H9 (cell line): ENCODE data around the gene MBD2. TPM values are rescaled to one million over a fixed set of nuclear protein-coding genes. Genes with fewer than 3 reads are reported as not detected.

Experiments used
- DNase-seq: peaks from one replicate; pipeline ENCODE4 v3.0.0-alpha.2; 2017
- H2AFZ ChIP-seq: one replicate; pipeline ENCODE4 v1.6.1; 2013; ENCODE audit warnings: mild to moderate bottlenecking, low read length, control low read depth, moderate library complexity
- H2AK5ac ChIP-seq: 2 replicates; pipeline ENCODE4 v1.6.1; 2013; ENCODE audit warnings: low read length, control low read depth, mixed read lengths; ENCODE audit not compliant: insufficient read length
- H2BK120ac ChIP-seq: one replicate; pipeline ENCODE4 v1.6.1; 2013; ENCODE audit warnings: low read depth, mild to moderate bottlenecking, low read length, control low read depth, inconsistent platforms; ENCODE audit not compliant: poor library complexity, severe bottlenecking
- H2BK12ac ChIP-seq: 2 replicates; pipeline ENCODE4 v1.6.1; 2013; ENCODE audit warnings: low read length, control low read depth, mixed read lengths, low read depth; ENCODE audit not compliant: insufficient read length
- H2BK15ac ChIP-seq: 2 replicates; pipeline ENCODE4 v1.6.1; 2013; ENCODE audit warnings: low read depth, low read length, control low read depth
- H2BK20ac ChIP-seq: one replicate; pipeline ENCODE4 v1.6.1; 2013; ENCODE audit warnings: low read depth, mild to moderate bottlenecking, low read length, control low read depth, inconsistent platforms; ENCODE audit not compliant: poor library complexity, severe bottlenecking
- H2BK5ac ChIP-seq: 2 replicates; pipeline ENCODE4 v1.6.1; 2013; ENCODE audit warnings: low read length, control low read depth, mixed read lengths; ENCODE audit not compliant: insufficient read length
- H3K14ac ChIP-seq: 2 replicates; pipeline ENCODE4 v1.6.1; 2013; ENCODE audit warnings: low read length, control low read depth; ENCODE audit not compliant: insufficient read depth
- H3K18ac ChIP-seq: 2 replicates; pipeline ENCODE4 v1.6.1; 2013; ENCODE audit warnings: low read depth, mild to moderate bottlenecking, mixed read lengths, low read length, control low read depth; ENCODE audit not compliant: insufficient read length
- H3K23ac ChIP-seq: 2 replicates; pipeline ENCODE4 v1.6.1; 2013; ENCODE audit warnings: low read length, control low read depth, mixed read lengths, low read depth; ENCODE audit not compliant: insufficient read length
- H3K23me2 ChIP-seq: 2 replicates; pipeline ENCODE4 v1.6.1; 2013; ENCODE audit warnings: low read depth, mild to moderate bottlenecking, mixed read lengths, low read length, control low read depth; ENCODE audit not compliant: insufficient read length, poor library complexity, severe bottlenecking
- H3K27ac ChIP-seq: 2 replicates; pipeline ENCODE4 v1.5.1; 2013; ENCODE audit warnings: low read length, control low read depth, mixed read lengths, low read depth; ENCODE audit not compliant: insufficient read length
- H3K27me3 ChIP-seq: 2 replicates; pipeline ENCODE4 v1.6.1; 2013; ENCODE audit warnings: low read length, control low read depth, inconsistent platforms; ENCODE audit not compliant: insufficient read depth
- H3K4ac ChIP-seq: 2 replicates; pipeline ENCODE4 v1.6.1; 2013; ENCODE audit warnings: low read depth, mild to moderate bottlenecking, control low read depth, inconsistent platforms, low read length, moderate library complexity
- H3K4me1 ChIP-seq: 2 replicates; pipeline ENCODE4 v1.6.1; 2013; ENCODE audit warnings: low read length, control low read depth, inconsistent platforms; ENCODE audit not compliant: insufficient read depth
- H3K4me2 ChIP-seq: 2 replicates; pipeline ENCODE4 v1.6.1; 2013; ENCODE audit warnings: low read length, control low read depth, mixed read lengths; ENCODE audit not compliant: insufficient read length, insufficient read depth
- H3K56ac ChIP-seq: 2 replicates; pipeline ENCODE4 v1.6.1; 2013; ENCODE audit warnings: low read depth, mild to moderate bottlenecking, mixed read lengths, low read length, control low read depth; ENCODE audit not compliant: insufficient read length
- H3K79me1 ChIP-seq: 2 replicates; pipeline ENCODE4 v1.6.1; 2013; ENCODE audit warnings: low read depth, mild to moderate bottlenecking, moderate library complexity, low read length, control low read depth, inconsistent platforms; ENCODE audit not compliant: insufficient read depth, poor library complexity, severe bottlenecking
- H3K79me2 ChIP-seq: 2 replicates; pipeline ENCODE4 v1.6.1; 2013; ENCODE audit warnings: low read length, control low read depth, inconsistent platforms; ENCODE audit not compliant: insufficient read depth
- H3K9ac ChIP-seq: 2 replicates; pipeline ENCODE4 v1.6.1; 2013; ENCODE audit warnings: low read length, control low read depth, mixed read lengths; ENCODE audit not compliant: insufficient read length; ENCODE audit errors: extremely low read depth
- H3K9me3 ChIP-seq: one replicate; pipeline ENCODE4 v1.6.1; 2013; ENCODE audit warnings: low read depth, low read length, inconsistent platforms; ENCODE audit not compliant: control insufficient read depth
- H3T11ph ChIP-seq: one replicate; pipeline ENCODE4 v1.6.1; 2013; ENCODE audit warnings: mild to moderate bottlenecking, low read length, control low read depth, inconsistent platforms
- H4K20me1 ChIP-seq: one replicate; pipeline ENCODE4 v1.6.1; 2013; ENCODE audit not compliant: control insufficient read depth, insufficient read length, insufficient read depth
- H4K5ac ChIP-seq: 2 replicates; pipeline ENCODE4 v1.6.1; 2013; ENCODE audit warnings: low read depth, mild to moderate bottlenecking, mixed read lengths, low read length, control low read depth; ENCODE audit not compliant: insufficient read length
- H4K8ac ChIP-seq: replicated peaks from 2 replicates; pipeline ENCODE4 v1.6.1; 2013; ENCODE audit warnings: low read length, control low read depth, mixed read lengths, low read depth; ENCODE audit not compliant: insufficient read length
- H4K91ac ChIP-seq: 2 replicates; pipeline ENCODE4 v1.6.1; 2013; ENCODE audit warnings: low read depth, mild to moderate bottlenecking, moderate library complexity, mixed read lengths, low read length, control low read depth; ENCODE audit not compliant: insufficient read length
- H3K27ac Mint-ChIP-seq, 3 experiments: 2 replicates in 2 of 3; 3 replicates in 1 of 3; pipeline ENCODE4 v1.8.0; 2020 to 2021; ENCODE audit warnings: mixed read lengths in 3 of 3, mild to moderate bottlenecking in 1 of 3, moderate library complexity in 1 of 3
- H3K27me3 Mint-ChIP-seq: 2 replicates; pipeline ENCODE4 v1.8.0; 2021; ENCODE audit warnings: low read depth, mild to moderate bottlenecking, moderate library complexity, mixed read lengths
- H3K36me3 Mint-ChIP-seq, 3 experiments: 2 replicates in 2 of 3; 3 replicates in 1 of 3; pipeline ENCODE4 v1.8.0; 2020 to 2021; ENCODE audit warnings: low read depth in 3 of 3, mixed read lengths in 3 of 3; ENCODE audit not compliant: insufficient read depth in 1 of 3
- H3K4me1 Mint-ChIP-seq, 2 experiments: 2 replicates each; pipeline ENCODE4 v1.8.0; 2020; ENCODE audit warnings: mixed read lengths in 2 of 2
- H3K4me3 Mint-ChIP-seq, 2 experiments: 2 replicates in 1 of 2; 3 replicates in 1 of 2; pipeline ENCODE4 v1.8.0; 2020 to 2021; ENCODE audit warnings: mild to moderate bottlenecking in 2 of 2, mixed read lengths in 2 of 2, moderate library complexity in 1 of 2
- H3K9me3 Mint-ChIP-seq, 2 experiments: 2 replicates in 1 of 2; 3 replicates in 1 of 2; pipeline ENCODE4 v1.8.0; 2020; ENCODE audit warnings: mild to moderate bottlenecking in 2 of 2, mixed read lengths in 2 of 2, moderate library complexity in 1 of 2
- CTCF ChIP-seq: fragments of 200-600 bp; sonication (generic); conservative IDR thresholded peaks from 3 replicates; pipeline ENCODE4 v1.8.0; 2021; ENCODE audit warnings: antibody characterized with exemption, mild to moderate bottlenecking
- WGBS: extraction: QIAGEN DNeasy Blood & Tissue Kit; methylation state at CpG from one replicate; pipeline ENCODE4 v1.1.7; 2013; ENCODE audit warnings: missing lambda C conversion rate, low lambda C conversion rate, mixed read lengths; ENCODE audit not compliant: insufficient read length; ENCODE audit errors: extremely low coverage; 5-methylcytosine and 5-hydroxymethylcytosine counted together
- total RNA-seq: library from RNA; stranded (reverse); gene quantifications from 2 replicates; pipeline ENCODE4 v1.2.1, GENCODE V29; 2021

Gene MBD2
- total RNA-seq, 1 experiment from 2014 or later: 34.0 TPM

GRCh38 chr18:54215069-54215468 lies 9.4 kb downstream of the MBD2 start:
- Histone ChIP-seq H4K8ac (no peak overlapping the region), H3K79me1 (peaks cover 15% of the 10 kb centered on the region), H3T11ph (no peak overlapping the region), H3K4me2 (no peak overlapping the region), H2BK15ac (no peak overlapping the region), H3K9me3 (no peaks in the 10 kb centered on the region), H2AFZ (no peak overlapping the region), H3K4me1 (peaks cover 3% of the 10 kb centered on the region; the same call in 1 of the 2 replicates), H3K14ac (no peak overlapping the region), H3K23ac (no peak overlapping the region), H4K91ac (no peak overlapping the region), H4K5ac (no peak overlapping the region), H3K4ac (no peak overlapping the region), H3K27me3 (no peaks in the 10 kb centered on the region), H3K56ac (no peak overlapping the region), H2AK5ac (no peak overlapping the region), H3K79me2 (peaks cover 30% of the 10 kb centered on the region; the same call in 1 of the 2 replicates), H3K18ac (no peak overlapping the region), H3K9ac (no peak overlapping the region), H2BK5ac (no peak overlapping the region), H2BK12ac (no peak overlapping the region), H2BK120ac (no peak overlapping the region), H3K27ac (no peak overlapping the region), H3K23me2 (no peaks in the 10 kb centered on the region), H4K20me1 (no peaks in the 10 kb centered on the region), H2BK20ac (no peak overlapping the region)
- Mint-ChIP-seq H3K9me3 (no peaks in the 10 kb centered on the region), H3K27ac (peak overlapping the region in 1 of 3 experiments; percentile 73; a peak in 2 of 7 replicates), H3K4me1 (peaks cover 8 to 24% of the 10 kb centered on the region in 2 experiments), H3K27me3 (no peaks in the 10 kb centered on the region), H3K36me3 (peaks cover 0 to 10% (median 3%) of the 10 kb centered on the region in 3 experiments; a peak in 2 of 7 replicates), H3K4me3 (no peak overlapping the region)
- TF ChIP-seq CTCF: no peak
- 100% methylated on average over 2 of the region's 3 CpGs for WGBS
- DNase-seq: no peak
